Epithelial cell of esophagus (primary cell): ENCODE data around the gene CHMP6.

Source experiments
- DNase-seq: peaks from one replicate; pipeline ENCODE4 v3.0.0; 2010; ENCODE audit warnings: low read depth
- H3K4me3 ChIP-seq: 2 replicates; pipeline ENCODE4 v1.5.1; 2011; ENCODE audit warnings: mild to moderate bottlenecking, low read length, control low read depth
- TF ChIP-seq, protein P1 (sequence below): IDR thresholded peaks from 2 replicates; pipeline ENCODE4 v1.5.1; 2011; ENCODE audit warnings: low read depth, mild to moderate bottlenecking, low read length, control low read depth, inconsistent platforms; ENCODE audit not compliant: insufficient read depth; ENCODE audit errors: missing control alignments

The CHMP6 gene

DNA sequence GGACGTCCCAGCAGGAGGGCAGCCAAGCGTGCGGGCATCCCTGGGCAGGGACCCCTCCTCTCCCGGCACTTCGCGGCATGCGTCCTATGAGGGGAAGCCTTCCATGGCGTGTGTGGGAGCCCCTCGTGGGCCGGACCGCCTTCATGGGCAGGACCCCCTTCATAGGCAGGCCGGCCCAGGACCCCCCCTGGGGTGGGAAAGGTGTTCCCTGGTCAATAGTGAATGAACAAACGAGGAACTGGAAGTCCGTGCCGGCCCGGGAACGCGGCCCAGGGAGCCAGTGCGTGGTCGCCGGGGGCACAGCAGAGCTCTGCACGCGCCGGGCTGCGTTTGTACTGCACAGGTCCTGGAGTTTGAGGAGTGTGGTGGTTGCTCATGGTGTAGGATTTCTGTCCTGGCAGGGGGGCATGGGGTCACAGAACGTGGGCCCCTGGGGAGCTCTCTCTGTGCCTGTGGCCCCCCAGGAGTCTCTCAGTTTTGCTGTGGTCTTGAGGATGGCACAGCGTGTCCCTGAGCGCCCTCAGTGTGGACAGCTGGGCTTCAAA is 57.3 kb downstream of the CHMP6 start:
- no peak for DNase-seq
- TF ChIP-seq, protein P1, sequence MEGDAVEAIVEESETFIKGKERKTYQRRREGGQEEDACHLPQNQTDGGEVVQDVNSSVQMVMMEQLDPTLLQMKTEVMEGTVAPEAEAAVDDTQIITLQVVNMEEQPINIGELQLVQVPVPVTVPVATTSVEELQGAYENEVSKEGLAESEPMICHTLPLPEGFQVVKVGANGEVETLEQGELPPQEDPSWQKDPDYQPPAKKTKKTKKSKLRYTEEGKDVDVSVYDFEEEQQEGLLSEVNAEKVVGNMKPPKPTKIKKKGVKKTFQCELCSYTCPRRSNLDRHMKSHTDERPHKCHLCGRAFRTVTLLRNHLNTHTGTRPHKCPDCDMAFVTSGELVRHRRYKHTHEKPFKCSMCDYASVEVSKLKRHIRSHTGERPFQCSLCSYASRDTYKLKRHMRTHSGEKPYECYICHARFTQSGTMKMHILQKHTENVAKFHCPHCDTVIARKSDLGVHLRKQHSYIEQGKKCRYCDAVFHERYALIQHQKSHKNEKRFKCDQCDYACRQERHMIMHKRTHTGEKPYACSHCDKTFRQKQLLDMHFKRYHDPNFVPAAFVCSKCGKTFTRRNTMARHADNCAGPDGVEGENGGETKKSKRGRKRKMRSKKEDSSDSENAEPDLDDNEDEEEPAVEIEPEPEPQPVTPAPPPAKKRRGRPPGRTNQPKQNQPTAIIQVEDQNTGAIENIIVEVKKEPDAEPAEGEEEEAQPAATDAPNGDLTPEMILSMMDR, result no peak
- H3K4me3 ChIP-seq, result no peak overlapping the region

DNA sequence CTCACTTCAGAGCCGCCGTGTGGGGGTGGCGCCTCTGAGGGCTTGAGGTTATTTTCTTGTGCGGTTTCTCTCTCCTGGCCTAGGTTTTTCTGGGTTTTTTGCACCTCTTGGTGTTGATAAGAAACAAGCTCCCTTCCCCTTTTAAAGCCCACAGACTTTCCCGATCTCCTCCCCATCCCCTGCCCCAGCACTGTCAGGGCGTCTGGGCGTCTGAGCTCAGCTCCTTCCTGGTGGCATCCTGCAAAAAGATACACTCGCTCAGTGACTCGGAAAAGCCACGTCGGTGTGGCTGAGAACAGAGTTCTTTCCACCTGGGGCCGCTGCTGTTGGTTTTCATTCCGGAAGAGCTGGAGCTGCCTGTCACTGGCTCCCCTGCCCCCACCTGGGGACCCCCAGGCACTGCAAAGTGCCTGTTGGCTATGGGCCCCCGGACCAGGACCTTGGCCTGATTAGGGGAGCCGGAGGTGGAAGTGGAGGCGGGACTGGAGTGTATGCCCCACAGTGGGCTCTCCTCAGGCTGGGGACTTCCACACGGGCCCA is 57.8 kb downstream of the CHMP6 start:
- no peak overlapping the region for H3K4me3 ChIP-seq
- TF ChIP-seq, protein P1, result no peak
- DNase-seq, result no peak
